HEK293 (cell line): ENCODE data around the gene PDE8B.

ENCODE experiments used
- CTCF ChIA-PET: fragments of 350-600 bp; formaldehyde crosslinking; extraction: SDS; loops from one replicate; lab custom pipeline; 2021; ENCODE audit warnings: antibody characterized with exemption; lab: Yijun Ruan, JAX
- POLR2A ChIA-PET: fragments of 300-600 bp; formaldehyde crosslinking; extraction: SDS; loops from one replicate; lab custom pipeline; 2020; ENCODE audit warnings: antibody characterized with exemption, inconsistent platforms; lab: Yijun Ruan, JAX
- H3K27ac ChIP-seq: fragments of 200-500 bp; sonication (Bioruptor generic); 2 replicates; pipeline ENCODE4 v1.5.1; 2014; ENCODE audit warnings: low read depth, low read length, control low read depth, inconsistent platforms; ENCODE audit errors: extremely low read depth
- H3K36me3 ChIP-seq, 2 experiments: fragments of 200-500 bp in 1 of 2; sonication (Bioruptor generic) in 1 of 2; 1 replicate in 1 of 2; 2 replicates in 1 of 2; pipeline ENCODE4 v1.5.1; 2014 to 2017; ENCODE audit warnings: inconsistent platforms in 2 of 2, low read length in 2 of 2; ENCODE audit not compliant: control insufficient read depth in 2 of 2, insufficient read depth in 1 of 2
- H3K4me1 ChIP-seq: fragments of 200-500 bp; sonication (Bioruptor generic); 2 replicates; pipeline ENCODE4 v1.5.1; 2014; ENCODE audit warnings: mild to moderate bottlenecking, low read length, inconsistent platforms; ENCODE audit not compliant: control insufficient read depth, insufficient read depth
- H3K4me3 ChIP-seq: 2 replicates; pipeline ENCODE4 v1.5.1; 2011; ENCODE audit warnings: low read depth, mild to moderate bottlenecking, control low read depth, low read length, moderate library complexity
- H3K9me3 ChIP-seq: fragments of 200-500 bp; sonication (Bioruptor generic); 2 replicates; pipeline ENCODE4 v1.5.1; 2014; ENCODE audit warnings: low read depth, low read length, inconsistent platforms; ENCODE audit not compliant: control insufficient read depth, insufficient read depth
- KLF16 ChIP-seq: fragments of 450-650 bp; formaldehyde crosslinking; IDR thresholded peaks from 2 replicates; pipeline ENCODE4 v1.5.1; 2017; ENCODE audit warnings: missing biosample characterization, missing genetic modification characterization
- OSR2 ChIP-seq: fragments of 450-650 bp; formaldehyde crosslinking; IDR thresholded peaks from 2 replicates; pipeline ENCODE4 v1.5.1; 2016; ENCODE audit warnings: missing biosample characterization, missing genetic modification characterization
- ZBTB7A ChIP-seq: fragments of 450-650 bp; formaldehyde crosslinking; IDR thresholded peaks from 2 replicates; pipeline ENCODE4 v1.5.1; 2016; ENCODE audit warnings: low read depth, missing biosample characterization, missing genetic modification characterization
- ZBTB8A ChIP-seq: fragments of 450-650 bp; formaldehyde crosslinking; IDR thresholded peaks from 2 replicates; pipeline ENCODE4 v1.5.1; 2016; ENCODE audit warnings: missing biosample characterization, missing genetic modification characterization
- ZIC2 ChIP-seq: fragments of 450-650 bp; formaldehyde crosslinking; IDR thresholded peaks from 2 replicates; pipeline ENCODE4 v1.5.1; 2016; ENCODE audit warnings: missing biosample characterization, missing genetic modification characterization
- ZNF121 ChIP-seq: fragments of 450-650 bp; formaldehyde crosslinking; IDR thresholded peaks from 2 replicates; pipeline ENCODE4 v1.5.1; 2016; ENCODE audit warnings: missing biosample characterization, missing genetic modification characterization
- ZNF248 ChIP-seq: fragments of 450-650 bp; formaldehyde crosslinking; IDR thresholded peaks from 2 replicates; pipeline ENCODE4 v1.5.1; 2017; ENCODE audit warnings: missing biosample characterization, missing genetic modification characterization
- ZNF354C ChIP-seq: fragments of 450-650 bp; formaldehyde crosslinking; IDR thresholded peaks from 2 replicates; pipeline ENCODE4 v1.5.1; 2016; ENCODE audit warnings: missing biosample characterization, missing genetic modification characterization, low read depth, borderline replicate concordance
- ZNF394 ChIP-seq: fragments of 450-650 bp; formaldehyde crosslinking; IDR thresholded peaks from 2 replicates; pipeline ENCODE4 v1.5.1; 2016; ENCODE audit warnings: missing biosample characterization, missing genetic modification characterization, mild to moderate bottlenecking, moderate library complexity, borderline replicate concordance
- ZNF530 ChIP-seq: fragments of 450-650 bp; formaldehyde crosslinking; IDR thresholded peaks from 2 replicates; pipeline ENCODE4 v1.5.1; 2016; ENCODE audit warnings: low read depth, missing biosample characterization, missing genetic modification characterization
- ZNF555 ChIP-seq: fragments of 450-650 bp; formaldehyde crosslinking; conservative IDR thresholded peaks from 2 replicates; pipeline ENCODE4 v1.5.1; 2017; ENCODE audit warnings: missing biosample characterization, mild to moderate bottlenecking, missing genetic modification characterization, inconsistent platforms
- ZNF664 ChIP-seq: fragments of 450-650 bp; formaldehyde crosslinking; IDR thresholded peaks from 2 replicates; pipeline ENCODE4 v1.5.1; 2016; ENCODE audit warnings: missing biosample characterization, missing genetic modification characterization
- ZNF747 ChIP-seq: fragments of 450-650 bp; formaldehyde crosslinking; IDR thresholded peaks from 2 replicates; pipeline ENCODE4 v1.5.1; 2016; ENCODE audit warnings: missing biosample characterization, missing genetic modification characterization
- ZNF837 ChIP-seq: fragments of 450-650 bp; formaldehyde crosslinking; IDR thresholded peaks from 2 replicates; pipeline ENCODE4 v1.5.1; 2016; ENCODE audit warnings: missing biosample characterization, missing genetic modification characterization
- TF ChIP-seq, protein P1 (sequence below): fragments of 450-650 bp; formaldehyde crosslinking; IDR thresholded peaks from 2 replicates; pipeline ENCODE4 v1.5.1; 2016; ENCODE audit warnings: missing biosample characterization, missing genetic modification characterization
- TF ChIP-seq, protein P2 (sequence below): fragments of 450-650 bp; formaldehyde crosslinking; IDR thresholded peaks from 2 replicates; pipeline ENCODE4 v1.5.1; 2016; ENCODE audit warnings: missing biosample characterization, missing genetic modification characterization
- TF ChIP-seq, protein P3 (sequence below): fragments of 450-650 bp; formaldehyde crosslinking; IDR thresholded peaks from 2 replicates; pipeline ENCODE4 v1.5.1; 2016; ENCODE audit warnings: missing biosample characterization, missing genetic modification characterization

The PDE8B gene

DNA sequence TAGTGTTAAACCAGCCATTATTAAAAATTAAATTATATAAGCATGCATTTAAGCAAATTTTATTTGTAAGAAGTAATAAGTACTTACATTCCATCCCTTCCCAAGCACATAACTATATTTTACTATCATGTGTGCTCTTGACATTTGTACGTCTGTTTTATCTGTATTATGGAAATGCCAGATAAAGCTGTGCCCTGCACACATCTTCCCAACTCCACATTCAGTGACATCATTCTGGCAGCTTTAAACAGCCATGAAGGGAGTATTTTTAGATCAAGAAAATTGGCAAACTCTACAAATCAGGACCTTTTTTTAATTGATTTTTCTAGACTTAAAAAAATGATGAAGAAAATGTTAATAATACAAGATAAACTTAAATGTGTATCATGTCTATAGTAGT is 150.5 kb downstream of the PDE8B start (continued):
- TF ChIP-seq, protein P1, sequence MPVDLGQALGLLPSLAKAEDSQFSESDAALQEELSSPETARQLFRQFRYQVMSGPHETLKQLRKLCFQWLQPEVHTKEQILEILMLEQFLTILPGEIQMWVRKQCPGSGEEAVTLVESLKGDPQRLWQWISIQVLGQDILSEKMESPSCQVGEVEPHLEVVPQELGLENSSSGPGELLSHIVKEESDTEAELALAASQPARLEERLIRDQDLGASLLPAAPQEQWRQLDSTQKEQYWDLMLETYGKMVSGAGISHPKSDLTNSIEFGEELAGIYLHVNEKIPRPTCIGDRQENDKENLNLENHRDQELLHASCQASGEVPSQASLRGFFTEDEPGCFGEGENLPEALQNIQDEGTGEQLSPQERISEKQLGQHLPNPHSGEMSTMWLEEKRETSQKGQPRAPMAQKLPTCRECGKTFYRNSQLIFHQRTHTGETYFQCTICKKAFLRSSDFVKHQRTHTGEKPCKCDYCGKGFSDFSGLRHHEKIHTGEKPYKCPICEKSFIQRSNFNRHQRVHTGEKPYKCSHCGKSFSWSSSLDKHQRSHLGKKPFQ (tag by site-specific recombination): no peak
- TF ChIP-seq, protein P2, sequence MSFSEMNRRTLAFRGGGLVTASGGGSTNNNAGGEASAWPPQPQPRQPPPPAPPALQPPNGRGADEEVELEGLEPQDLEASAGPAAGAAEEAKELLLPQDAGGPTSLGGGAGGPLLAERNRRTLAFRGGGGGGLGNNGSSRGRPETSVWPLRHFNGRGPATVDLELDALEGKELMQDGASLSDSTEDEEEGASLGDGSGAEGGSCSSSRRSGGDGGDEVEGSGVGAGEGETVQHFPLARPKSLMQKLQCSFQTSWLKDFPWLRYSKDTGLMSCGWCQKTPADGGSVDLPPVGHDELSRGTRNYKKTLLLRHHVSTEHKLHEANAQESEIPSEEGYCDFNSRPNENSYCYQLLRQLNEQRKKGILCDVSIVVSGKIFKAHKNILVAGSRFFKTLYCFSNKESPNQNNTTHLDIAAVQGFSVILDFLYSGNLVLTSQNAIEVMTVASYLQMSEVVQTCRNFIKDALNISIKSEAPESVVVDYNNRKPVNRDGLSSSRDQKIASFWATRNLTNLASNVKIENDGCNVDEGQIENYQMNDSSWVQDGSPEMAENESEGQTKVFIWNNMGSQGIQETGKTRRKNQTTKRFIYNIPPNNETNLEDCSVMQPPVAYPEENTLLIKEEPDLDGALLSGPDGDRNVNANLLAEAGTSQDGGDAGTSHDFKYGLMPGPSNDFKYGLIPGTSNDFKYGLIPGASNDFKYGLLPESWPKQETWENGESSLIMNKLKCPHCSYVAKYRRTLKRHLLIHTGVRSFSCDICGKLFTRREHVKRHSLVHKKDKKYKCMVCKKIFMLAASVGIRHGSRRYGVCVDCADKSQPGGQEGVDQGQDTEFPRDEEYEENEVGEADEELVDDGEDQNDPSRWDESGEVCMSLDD (tag by site-specific recombination): no peak
- TF ChIP-seq ZNF121 (no peak), KLF16 (tag by site-specific recombination) (no peak), ZNF837 (tag by site-specific recombination) (no peak), ZNF394 (tag by site-specific recombination) (no peak), OSR2 (no peak), ZBTB8A (tag by site-specific recombination) (no peak), ZNF555 (tag by site-specific recombination) (no peak)

DNA sequence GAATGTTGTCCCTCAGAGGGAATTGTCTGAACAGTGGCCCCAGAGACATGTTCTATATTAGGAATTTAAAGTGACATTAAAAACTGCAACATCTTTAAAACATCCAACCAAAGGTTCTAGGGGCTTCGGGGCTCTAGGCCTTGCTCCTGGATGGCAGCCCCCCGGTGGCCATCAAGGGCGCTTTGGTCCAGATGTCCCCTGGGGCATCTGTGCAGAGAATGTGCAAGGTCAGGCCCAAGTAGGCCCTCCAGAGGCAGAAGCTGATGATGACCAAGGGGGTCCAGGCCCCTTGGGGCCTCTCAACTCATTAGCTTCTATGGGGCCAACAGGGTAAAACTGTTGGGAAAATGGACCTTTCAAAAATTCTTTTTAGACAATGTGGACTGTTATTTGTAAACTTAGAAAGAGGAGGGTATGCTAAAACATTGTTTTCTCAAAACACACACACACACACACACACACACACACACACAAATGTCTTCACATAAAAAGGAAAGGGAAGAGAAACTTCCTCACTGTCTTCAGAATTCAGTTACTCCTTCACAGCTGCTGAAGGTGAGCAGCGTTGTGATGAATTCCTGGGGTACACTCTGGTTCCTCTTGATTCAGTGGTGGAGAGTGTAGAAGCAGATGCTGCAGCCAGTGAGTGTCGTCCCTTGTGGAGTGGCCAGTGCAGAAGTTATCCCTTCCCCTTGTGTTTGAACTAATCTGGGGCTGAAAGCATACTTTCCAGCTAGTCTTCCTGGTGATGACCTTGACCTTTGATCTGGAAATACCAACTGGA is 156.4 kb downstream of the PDE8B start:
- no peak for TF ChIP-seq ZNF530 (tag by site-specific recombination)
- TF ChIP-seq, protein P3, sequence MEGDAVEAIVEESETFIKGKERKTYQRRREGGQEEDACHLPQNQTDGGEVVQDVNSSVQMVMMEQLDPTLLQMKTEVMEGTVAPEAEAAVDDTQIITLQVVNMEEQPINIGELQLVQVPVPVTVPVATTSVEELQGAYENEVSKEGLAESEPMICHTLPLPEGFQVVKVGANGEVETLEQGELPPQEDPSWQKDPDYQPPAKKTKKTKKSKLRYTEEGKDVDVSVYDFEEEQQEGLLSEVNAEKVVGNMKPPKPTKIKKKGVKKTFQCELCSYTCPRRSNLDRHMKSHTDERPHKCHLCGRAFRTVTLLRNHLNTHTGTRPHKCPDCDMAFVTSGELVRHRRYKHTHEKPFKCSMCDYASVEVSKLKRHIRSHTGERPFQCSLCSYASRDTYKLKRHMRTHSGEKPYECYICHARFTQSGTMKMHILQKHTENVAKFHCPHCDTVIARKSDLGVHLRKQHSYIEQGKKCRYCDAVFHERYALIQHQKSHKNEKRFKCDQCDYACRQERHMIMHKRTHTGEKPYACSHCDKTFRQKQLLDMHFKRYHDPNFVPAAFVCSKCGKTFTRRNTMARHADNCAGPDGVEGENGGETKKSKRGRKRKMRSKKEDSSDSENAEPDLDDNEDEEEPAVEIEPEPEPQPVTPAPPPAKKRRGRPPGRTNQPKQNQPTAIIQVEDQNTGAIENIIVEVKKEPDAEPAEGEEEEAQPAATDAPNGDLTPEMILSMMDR: 0 out of 2 replicates have a peak, but pooled peaks have one; percentile 11
- CTCF ChIA-PET: interaction anchor here (1.5 kb wide), 1 partner anchor 221 kb away, joined by 4 read pairs; no protein-coding TSS in a partner anchor
- Histone ChIP-seq H3K4me3 (no peak overlapping the region), H3K27ac (no peak overlapping the region), H3K36me3 (no peaks in the 10 kb centered on the region), H3K9me3 (no peaks in the 10 kb centered on the region), H3K4me1 (no peaks in the 10 kb centered on the region)
- POLR2A ChIA-PET: interaction anchor here (0.6 kb wide), 2 partner anchors 21 to 44 kb away, joined by 3 read pairs; no protein-coding TSS in a partner anchor

DNA sequence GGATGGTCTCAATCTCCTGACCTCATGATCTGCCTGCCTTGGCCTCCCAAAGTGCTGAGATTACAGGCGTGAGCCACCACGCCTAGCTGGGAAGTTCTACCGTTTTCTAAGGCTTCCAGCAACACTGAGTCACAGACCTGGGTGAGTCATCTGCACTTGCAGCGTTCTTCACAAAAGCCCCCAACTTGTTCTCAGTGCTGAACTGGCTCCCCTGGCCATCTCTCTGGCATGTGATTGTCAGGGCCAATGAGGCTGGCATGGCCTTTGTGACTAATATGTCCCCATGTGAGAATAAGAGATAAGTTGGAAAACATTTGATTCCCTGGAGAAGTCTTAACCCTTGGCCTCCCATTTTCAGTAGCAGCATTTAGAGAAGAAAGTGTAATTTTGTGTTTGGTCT is 157.3 kb downstream of the PDE8B start:
- no peak overlapping the region for H3K27ac ChIP-seq
- no peaks in the 10 kb centered on the region for H3K9me3 ChIP-seq
- no peaks in the 10 kb centered on the region for H3K4me1 ChIP-seq
- H3K4me3 ChIP-seq: no peak overlapping the region
- ChIA-PET CTCF (interaction anchor here (0.6 kb wide), 1 partner anchor 150 kb away, joined by 3 read pairs; no protein-coding TSS in a partner anchor), POLR2A (no interaction called here)
- no peaks in the 10 kb centered on the region for H3K36me3 ChIP-seq
- TF ChIP-seq ZNF248 (tag by site-specific recombination) (no peak), ZNF354C (tag by site-specific recombination) (no peak), ZNF747 (tag by site-specific recombination) (no peak), ZNF664 (tag by site-specific recombination) (no peak), ZBTB7A (tag by site-specific recombination) (no peak), ZIC2 (tag by site-specific recombination) (no peak)
